Neural progenitor cell (in vitro differentiated cells): ENCODE results near the gene SDCCAG8.

ENCODE experiments used
- EZH2 ChIP-seq: fragments of 200-600 bp; sonication (generic); IDR thresholded peaks from 2 replicates; pipeline ENCODE4 v1.6.1; 2017; ENCODE audit warnings: antibody characterized with exemption, mild to moderate bottlenecking, moderate library complexity
- TF ChIP-seq, protein P1 (sequence below): fragments of 200-600 bp; sonication (generic); IDR thresholded peaks from 2 replicates; pipeline ENCODE4 v1.5.1; 2017; ENCODE audit warnings: antibody characterized with exemption, mild to moderate bottlenecking

DNA sequence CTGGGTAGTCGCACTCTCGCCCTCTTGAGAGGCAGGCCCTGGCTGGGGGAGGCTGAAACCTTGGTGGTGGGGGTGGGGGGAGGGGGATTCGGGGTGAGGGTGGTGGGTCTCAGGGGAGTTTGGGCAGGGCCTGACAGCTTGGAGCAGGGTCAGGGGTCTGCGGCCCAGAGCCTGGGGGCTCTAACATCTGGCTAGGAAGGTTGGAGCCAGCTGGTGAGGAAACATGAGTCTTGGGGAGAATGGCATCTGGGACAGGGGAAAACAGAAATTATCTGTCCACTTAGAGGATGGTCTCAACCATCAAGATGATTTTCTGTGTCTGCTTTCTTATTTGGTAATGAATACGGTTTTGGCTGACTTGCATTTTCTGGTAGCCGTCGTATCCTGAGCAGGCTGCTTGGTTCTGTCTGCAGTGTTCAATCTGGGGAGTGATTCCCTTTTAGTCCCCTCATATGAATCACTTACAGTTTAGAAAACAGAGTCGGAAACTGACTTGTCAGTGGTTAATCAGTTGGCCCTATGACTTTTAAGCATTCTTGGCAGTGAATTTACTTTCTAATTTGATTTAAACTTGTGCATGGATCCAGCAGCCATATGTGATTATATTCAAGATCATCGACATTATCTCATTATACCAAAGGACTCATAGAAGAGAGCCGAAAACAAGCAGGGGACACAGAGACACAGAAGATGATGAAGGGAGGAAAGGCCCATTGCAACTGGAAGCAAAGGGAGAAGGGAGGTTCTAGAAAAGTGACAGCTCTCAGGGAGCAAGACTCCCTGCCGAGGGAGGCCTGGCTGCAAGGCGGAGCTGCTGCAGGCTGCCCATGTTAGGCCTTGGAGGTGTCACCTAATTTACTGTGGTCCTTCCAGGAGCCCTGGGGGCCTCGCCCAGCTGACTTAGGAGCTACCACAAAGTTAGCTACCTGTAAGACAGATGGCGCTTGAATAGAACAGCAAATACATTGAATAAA lies 237.6 kb downstream of the SDCCAG8 start:
- TF ChIP-seq, protein P1, sequence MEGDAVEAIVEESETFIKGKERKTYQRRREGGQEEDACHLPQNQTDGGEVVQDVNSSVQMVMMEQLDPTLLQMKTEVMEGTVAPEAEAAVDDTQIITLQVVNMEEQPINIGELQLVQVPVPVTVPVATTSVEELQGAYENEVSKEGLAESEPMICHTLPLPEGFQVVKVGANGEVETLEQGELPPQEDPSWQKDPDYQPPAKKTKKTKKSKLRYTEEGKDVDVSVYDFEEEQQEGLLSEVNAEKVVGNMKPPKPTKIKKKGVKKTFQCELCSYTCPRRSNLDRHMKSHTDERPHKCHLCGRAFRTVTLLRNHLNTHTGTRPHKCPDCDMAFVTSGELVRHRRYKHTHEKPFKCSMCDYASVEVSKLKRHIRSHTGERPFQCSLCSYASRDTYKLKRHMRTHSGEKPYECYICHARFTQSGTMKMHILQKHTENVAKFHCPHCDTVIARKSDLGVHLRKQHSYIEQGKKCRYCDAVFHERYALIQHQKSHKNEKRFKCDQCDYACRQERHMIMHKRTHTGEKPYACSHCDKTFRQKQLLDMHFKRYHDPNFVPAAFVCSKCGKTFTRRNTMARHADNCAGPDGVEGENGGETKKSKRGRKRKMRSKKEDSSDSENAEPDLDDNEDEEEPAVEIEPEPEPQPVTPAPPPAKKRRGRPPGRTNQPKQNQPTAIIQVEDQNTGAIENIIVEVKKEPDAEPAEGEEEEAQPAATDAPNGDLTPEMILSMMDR: no peak
- TF ChIP-seq EZH2: no peak
